Vagina (tissue), 2 donors: ENCODE results near the gene DPP10. TPM values are rescaled to one million over a fixed set of nuclear protein-coding genes. Genes with fewer than 3 reads are reported as not detected.

Experiments
- DNase-seq, 2 donors: peaks; one replicate each; pipeline ENCODE4 v3.0.0-alpha.2; 2017; ENCODE audit errors: extremely low spot score in 2 of 2
- H3K27ac ChIP-seq: fragments of 200-600 bp; sonication (generic); one replicate; pipeline ENCODE4 v1.5.1; 2019
- H3K27me3 ChIP-seq: fragments of 200-600 bp; sonication (generic); one replicate; pipeline ENCODE4 v1.5.1; 2019
- H3K36me3 ChIP-seq, 2 donors: fragments of 200-600 bp; sonication (generic); one replicate each; pipeline ENCODE4 v1.5.1; 2017 to 2019
- H3K4me1 ChIP-seq: fragments of 200-600 bp; sonication (generic); one replicate; pipeline ENCODE4 v1.5.1; 2019
- H3K4me3 ChIP-seq, 2 donors: fragments of 200-600 bp; sonication (generic); 1 replicate in 1 of 2; 2 replicates in 1 of 2; pipeline ENCODE4 v1.5.1; 2016 to 2019
- H3K9me3 ChIP-seq: fragments of 200-600 bp; sonication (generic); one replicate; pipeline ENCODE4 v1.5.1; 2019
- POLR2A ChIP-seq, 2 donors: fragments of 450-650 bp; IDR thresholded peaks; one replicate each; pipeline ENCODE4 v1.6.1; 2017; ENCODE audit warnings: antibody characterized with exemption in 2 of 2, mild to moderate bottlenecking in 2 of 2, moderate library complexity in 2 of 2
- POLR2AphosphoS5 ChIP-seq, 2 donors: sonication (generic); formaldehyde crosslinking; IDR thresholded peaks; one replicate each; pipeline ENCODE4 v1.9.0; 2017; ENCODE audit warnings: antibody characterized with exemption in 2 of 2, mild to moderate bottlenecking in 2 of 2, low read depth in 1 of 2; ENCODE audit not compliant: insufficient read depth in 1 of 2
- intact Hi-C: fragments of 100-400 bp; cut with DNase I; formaldehyde crosslinking; loops from one replicate; pipeline ENCODE4 v1.15.1; 2023
- total RNA-seq: library from RNA; depleted of rRNA; stranded (reverse); fragments of >200 nt; gene quantifications from one replicate; pipeline ENCODE4 v1.2.3, GENCODE V29; 2016
- TF ChIP-seq, protein P1 (sequence below), 3 experiments: fragments of 450-650 bp in 2 of 3; fragments of 200-600 bp in 1 of 3; sonication (generic) in 1 of 3; IDR thresholded peaks; one replicate each; pipeline ENCODE4 v1.5.1; 2017 to 2019; ENCODE audit warnings: antibody characterized with exemption in 3 of 3, mild to moderate bottlenecking in 2 of 3, moderate library complexity in 2 of 3

DPP10 gene
- total RNA-seq, 1 donor from 2014 or later: not detected

- TF ChIP-seq POLR2AphosphoS5 (IDR thresholded peaks at IDR 0.05; ENCODE audit: insufficient read depth in 1 of 2, low read depth in 1 of 2) (no peak), POLR2A (IDR thresholded peaks at IDR 0.05) (no peak)
- TF ChIP-seq, protein P1, sequence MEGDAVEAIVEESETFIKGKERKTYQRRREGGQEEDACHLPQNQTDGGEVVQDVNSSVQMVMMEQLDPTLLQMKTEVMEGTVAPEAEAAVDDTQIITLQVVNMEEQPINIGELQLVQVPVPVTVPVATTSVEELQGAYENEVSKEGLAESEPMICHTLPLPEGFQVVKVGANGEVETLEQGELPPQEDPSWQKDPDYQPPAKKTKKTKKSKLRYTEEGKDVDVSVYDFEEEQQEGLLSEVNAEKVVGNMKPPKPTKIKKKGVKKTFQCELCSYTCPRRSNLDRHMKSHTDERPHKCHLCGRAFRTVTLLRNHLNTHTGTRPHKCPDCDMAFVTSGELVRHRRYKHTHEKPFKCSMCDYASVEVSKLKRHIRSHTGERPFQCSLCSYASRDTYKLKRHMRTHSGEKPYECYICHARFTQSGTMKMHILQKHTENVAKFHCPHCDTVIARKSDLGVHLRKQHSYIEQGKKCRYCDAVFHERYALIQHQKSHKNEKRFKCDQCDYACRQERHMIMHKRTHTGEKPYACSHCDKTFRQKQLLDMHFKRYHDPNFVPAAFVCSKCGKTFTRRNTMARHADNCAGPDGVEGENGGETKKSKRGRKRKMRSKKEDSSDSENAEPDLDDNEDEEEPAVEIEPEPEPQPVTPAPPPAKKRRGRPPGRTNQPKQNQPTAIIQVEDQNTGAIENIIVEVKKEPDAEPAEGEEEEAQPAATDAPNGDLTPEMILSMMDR (IDR thresholded peaks at IDR 0.05): no peak
- Histone ChIP-seq H3K27me3 (no peaks in the 10 kb centered on the region), H3K4me1 (no peaks in the 10 kb centered on the region), H3K36me3 (no peaks in the 10 kb centered on the region), H3K4me3 (no peak overlapping the region), H3K27ac (no peak overlapping the region), H3K9me3 (no peaks in the 10 kb centered on the region)
- intact Hi-C loops: no loop called here
- no peak for DNase-seq
These were observed 729.3 kb downstream of the DPP10 start for GRCh38 chr2:115171751-115172150.

DNA sequence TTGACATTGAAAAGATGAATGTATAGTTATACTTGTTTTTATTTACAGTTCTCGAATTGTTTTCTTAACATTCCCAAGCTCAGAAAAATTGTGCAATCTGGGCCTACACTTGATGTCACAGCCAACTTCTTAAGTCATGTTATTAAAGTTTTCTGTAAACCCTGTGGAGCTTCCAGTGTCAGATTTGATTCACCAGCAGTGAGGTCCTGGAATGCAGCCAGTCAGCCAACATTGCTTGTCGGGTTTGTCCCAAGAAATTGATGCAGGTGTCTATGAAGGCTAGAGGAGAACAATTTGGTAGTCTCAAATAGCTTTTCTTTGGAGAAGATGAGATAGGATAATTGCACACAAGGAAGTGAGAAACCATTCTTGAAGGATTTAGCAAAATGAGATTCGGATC lies 732.2 kb downstream of the DPP10 start:
- no peaks in the 10 kb centered on the region for H3K27me3 ChIP-seq
- no peaks in the 10 kb centered on the region for H3K36me3 ChIP-seq
- H3K4me1 ChIP-seq: no peaks in the 10 kb centered on the region
- TF ChIP-seq POLR2AphosphoS5 (IDR thresholded peaks at IDR 0.05; ENCODE audit: insufficient read depth in 1 of 2, low read depth in 1 of 2) (no peak), POLR2A (IDR thresholded peaks at IDR 0.05) (no peak)
- TF ChIP-seq, protein P1 (IDR thresholded peaks at IDR 0.05): no peak
- intact Hi-C loops: no loop called here
- H3K4me3 ChIP-seq: no peak overlapping the region
- no peak for DNase-seq
- H3K27ac ChIP-seq: no peak overlapping the region
- no peaks in the 10 kb centered on the region for H3K9me3 ChIP-seq

DNA sequence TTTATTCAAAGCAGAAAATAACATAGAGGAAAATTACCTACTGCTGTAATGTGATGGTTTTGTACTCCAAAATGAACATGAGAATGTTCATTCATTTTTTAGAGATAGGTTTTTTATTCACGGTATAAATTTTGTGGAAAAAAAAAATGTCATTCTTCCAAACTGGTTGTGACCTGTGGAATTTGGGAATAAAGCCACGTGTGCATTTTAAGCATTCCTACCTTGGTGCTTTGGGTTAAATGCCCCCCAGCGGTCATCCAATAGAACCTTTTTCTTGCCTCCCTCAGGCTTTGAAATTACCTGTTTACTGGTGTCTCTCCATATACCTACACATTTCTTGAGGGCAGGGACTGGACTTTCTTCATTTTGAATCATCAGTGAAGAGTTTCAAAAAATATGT lies 740.7 kb downstream of the DPP10 start:
- Histone ChIP-seq H3K9me3 (no peaks in the 10 kb centered on the region), H3K36me3 (no peaks in the 10 kb centered on the region), H3K4me1 (no peaks in the 10 kb centered on the region), H3K27ac (no peak overlapping the region), H3K27me3 (no peaks in the 10 kb centered on the region), H3K4me3 (no peak overlapping the region)
- intact Hi-C loops: no loop called here
- no peak for TF ChIP-seq POLR2AphosphoS5 (IDR thresholded peaks at IDR 0.05; ENCODE audit: insufficient read depth in 1 of 2, low read depth in 1 of 2)
- TF ChIP-seq, protein P1 (IDR thresholded peaks at IDR 0.05): no peak
- no peak for TF ChIP-seq POLR2A (IDR thresholded peaks at IDR 0.05)
- DNase-seq: no peak

- Histone ChIP-seq H3K4me1 (no peaks in the 10 kb centered on the region), H3K36me3 (no peaks in the 10 kb centered on the region), H3K27ac (no peak overlapping the region), H3K4me3 (no peak overlapping the region), H3K9me3 (no peaks in the 10 kb centered on the region), H3K27me3 (no peaks in the 10 kb centered on the region)
- DNase-seq: no peak
- TF ChIP-seq POLR2AphosphoS5 (IDR thresholded peaks at IDR 0.05; ENCODE audit: insufficient read depth in 1 of 2, low read depth in 1 of 2): no peak
- no peak for TF ChIP-seq POLR2A (IDR thresholded peaks at IDR 0.05)
- TF ChIP-seq, protein P1 (IDR thresholded peaks at IDR 0.05): no peak
- intact Hi-C loops: no loop called here
These were observed 748.0 kb downstream of the DPP10 start for GRCh38 chr2:115190459-115190858.

- Histone ChIP-seq H3K9me3 (no peaks in the 10 kb centered on the region), H3K36me3 (no peaks in the 10 kb centered on the region), H3K27me3 (no peaks in the 10 kb centered on the region), H3K4me1 (no peaks in the 10 kb centered on the region), H3K4me3 (no peak overlapping the region), H3K27ac (no peak overlapping the region)
- TF ChIP-seq, protein P1 (IDR thresholded peaks at IDR 0.05): no peak
- TF ChIP-seq POLR2AphosphoS5 (IDR thresholded peaks at IDR 0.05; ENCODE audit: insufficient read depth in 1 of 2, low read depth in 1 of 2): no peak
- TF ChIP-seq POLR2A (IDR thresholded peaks at IDR 0.05): no peak
- DNase-seq: no peak
- intact Hi-C loops: no loop called here
These were observed 752.2 kb downstream of the DPP10 start for GRCh38 chr2:115194623-115195022.
